HG03097 (cell line): ENCODE data around the gene NAGPA.

Source experiments
- ATAC-seq: cut with Tn5 transposase; IDR thresholded peaks from one replicate; pipeline ENCODE4 v1.9.1; 2021; ENCODE audit not compliant: unreplicated experiment, low FRiP score

NAGPA gene

GRCh38 chr16:5031601-5032000, 2.1 kb downstream of the NAGPA start:
- no peak for ATAC-seq

- no peak for ATAC-seq
Measured at GRCh38 chr16:5030251-5030870, 3.4 kb downstream of the NAGPA start.

- no peak for ATAC-seq
Measured at GRCh38 chr16:5028950-5029475, 4.7 kb downstream of the NAGPA start.

- no peak for ATAC-seq
Measured at GRCh38 chr16:5027575-5028235, 6.0 kb downstream of the NAGPA start.

GRCh38 chr16:5027086-5027485, 6.6 kb downstream of the NAGPA start:
- no peak for ATAC-seq

GRCh38 chr16:5026664-5027063, 7.1 kb downstream of the NAGPA start:
- ATAC-seq, result no peak

- ATAC-seq, result no peak
Measured at GRCh38 chr16:5025171-5025632, 8.5 kb downstream of the NAGPA start.

GRCh38 chr16:5024632-5025031, 9.1 kb downstream of the NAGPA start:
- ATAC-seq, result no peak

- ATAC-seq, result no peak
Measured at GRCh38 chr16:5022521-5022920, 11.2 kb downstream of the NAGPA start.

GRCh38 chr16:5020551-5020950, 13.2 kb downstream of the NAGPA start:
- no peak for ATAC-seq

- ATAC-seq, result no peak
Measured at GRCh38 chr16:5019775-5020174, 14.0 kb downstream of the NAGPA start.

GRCh38 chr16:5018793-5019192, 14.9 kb downstream of the NAGPA start:
- no peak for ATAC-seq

- no peak for ATAC-seq
Measured at GRCh38 chr16:5017678-5017969, 16.1 kb downstream of the NAGPA start.

GRCh38 chr16:5016967-5017677, 16.6 kb downstream of the NAGPA start:
- ATAC-seq, result no peak

GRCh38 chr16:5015887-5016286, 17.8 kb downstream of the NAGPA start:
- ATAC-seq, result no peak

GRCh38 chr16:5015351-5015750, 18.4 kb downstream of the NAGPA start:
- ATAC-seq, result no peak

GRCh38 chr16:5012887-5013286, 20.8 kb downstream of the NAGPA start:
- no peak for ATAC-seq

- ATAC-seq, result no peak
Measured at GRCh38 chr16:5011637-5012036, 22.1 kb downstream of the NAGPA start.

- ATAC-seq, result no peak
Measured at GRCh38 chr16:5010576-5011329, 23.0 kb downstream of the NAGPA start.

- ATAC-seq, result no peak
Measured at GRCh38 chr16:5008311-5008731, 25.4 kb downstream of the NAGPA start.

GRCh38 chr16:5007256-5007655, 26.5 kb downstream of the NAGPA start:
- no peak for ATAC-seq
